Activated naive CD4-positive, alpha-beta T cell treated with anti-CD3 and anti-CD28 coated beads, Interleukin-2, amount 10 ng/mL, durations not matched to agents 7 days and 5 days (primary cell): ENCODE data around the gene PROSER2.

ENCODE experiments used
- CTCF ChIA-PET: fragments of 350-600 bp; sonication (Branson Sonifier 250); formaldehyde crosslinking; loops from one replicate; lab custom pipeline; 2021; ENCODE audit warnings: antibody characterized with exemption; lab: Charles Lee
- DNase-seq: peaks from one replicate; pipeline ENCODE4 v3.0.0-alpha.2; 2020
- H3K27ac Mint-ChIP-seq: one replicate; pipeline ENCODE4 v1.8.0; 2021; ENCODE audit warnings: mild to moderate bottlenecking, moderate library complexity, mixed read lengths
- H3K27me3 Mint-ChIP-seq: one replicate; pipeline ENCODE4 v1.8.0; 2021; ENCODE audit warnings: mild to moderate bottlenecking, mixed read lengths
- H3K36me3 Mint-ChIP-seq: one replicate; pipeline ENCODE4 v1.8.0; 2021; ENCODE audit warnings: mixed read lengths
- H3K4me1 Mint-ChIP-seq: one replicate; pipeline ENCODE4 v1.8.0; 2021; ENCODE audit warnings: mixed read lengths
- H3K4me3 Mint-ChIP-seq: one replicate; pipeline ENCODE4 v1.8.0; 2021; ENCODE audit warnings: mild to moderate bottlenecking, moderate library complexity, mixed read lengths
- H3K9me3 Mint-ChIP-seq: one replicate; pipeline ENCODE4 v1.8.0; 2021; ENCODE audit warnings: mixed read lengths

Gene PROSER2, protein sequence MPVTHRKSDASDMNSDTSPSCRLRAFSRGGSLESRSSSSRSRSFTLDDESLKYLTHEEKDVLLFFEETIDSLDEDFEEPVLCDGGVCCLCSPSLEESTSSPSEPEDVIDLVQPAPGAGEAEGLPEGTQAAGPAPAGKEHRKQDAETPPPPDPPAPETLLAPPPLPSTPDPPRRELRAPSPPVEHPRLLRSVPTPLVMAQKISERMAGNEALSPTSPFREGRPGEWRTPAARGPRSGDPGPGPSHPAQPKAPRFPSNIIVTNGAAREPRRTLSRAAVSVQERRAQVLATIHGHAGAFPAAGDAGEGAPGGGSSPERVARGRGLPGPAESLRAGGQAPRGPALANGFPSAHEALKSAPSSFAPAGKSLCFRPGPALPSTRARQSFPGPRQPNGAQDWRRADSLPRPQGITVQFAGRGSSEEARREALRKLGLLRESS

DNA sequence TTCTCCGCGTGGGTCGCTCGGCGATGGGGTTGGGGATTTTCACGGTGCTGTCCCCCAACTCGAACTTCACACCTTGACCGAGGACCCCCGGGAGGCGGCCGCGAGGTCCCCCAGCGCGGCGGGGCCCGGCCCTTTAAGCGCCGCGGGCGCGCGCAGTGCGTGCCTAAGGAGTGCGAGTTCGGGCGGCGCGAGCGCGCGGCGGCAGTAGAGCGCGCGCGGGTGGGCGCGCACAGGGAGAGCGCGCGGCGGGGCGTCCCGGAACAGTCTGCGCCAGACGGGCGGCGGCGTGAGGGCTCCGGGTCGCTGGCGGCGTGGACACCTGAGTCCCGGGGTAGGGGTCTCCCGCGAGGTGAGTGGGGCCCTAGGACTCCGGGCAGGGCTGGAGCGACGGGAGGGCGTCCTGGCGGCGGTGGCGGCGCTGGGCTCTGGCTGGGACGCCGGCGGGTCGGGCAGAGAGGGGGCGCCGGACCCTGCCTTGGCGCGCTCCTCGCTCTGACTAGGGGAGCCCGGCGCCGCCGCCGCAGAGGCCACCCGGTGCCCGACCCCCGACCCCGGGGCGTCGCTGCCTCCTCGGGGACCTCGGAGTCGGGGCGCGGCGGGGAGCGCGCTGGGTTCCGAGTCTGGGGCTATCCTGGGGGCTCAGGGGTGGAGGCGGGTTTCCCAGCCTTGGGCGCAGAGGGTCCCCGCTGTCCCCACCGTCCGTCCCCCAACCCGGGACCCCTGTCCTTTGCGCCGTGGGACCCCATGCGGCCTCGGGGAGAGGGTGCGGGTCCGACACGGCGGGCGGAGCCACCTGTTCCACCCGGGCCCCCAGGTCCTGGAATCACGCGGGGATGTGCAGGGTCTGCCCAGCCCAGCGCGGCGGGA is at the start of gene PROSER2:
Gene PROSER2, plus strand, starts transcription at position 235 of the 867 bp plus-strand sequence. CDS start 28,722 bp downstream, outside the sequence.
- CTCF ChIA-PET = no interaction called here
- no peaks in the 10 kb centered on the region for H3K36me3 Mint-ChIP-seq
- peak within 1 kb of the TSS; percentile 66 for H3K4me3 Mint-ChIP-seq
- no peaks in the 10 kb centered on the region for H3K9me3 Mint-ChIP-seq
- DNase-seq = peak; percentile 48
- H3K27ac Mint-ChIP-seq = no peak within 1 kb of the TSS
- H3K4me1 Mint-ChIP-seq = peaks cover 8% of the 10 kb centered on the region
- H3K27me3 Mint-ChIP-seq = peaks cover 79% of the 10 kb centered on the region

DNA sequence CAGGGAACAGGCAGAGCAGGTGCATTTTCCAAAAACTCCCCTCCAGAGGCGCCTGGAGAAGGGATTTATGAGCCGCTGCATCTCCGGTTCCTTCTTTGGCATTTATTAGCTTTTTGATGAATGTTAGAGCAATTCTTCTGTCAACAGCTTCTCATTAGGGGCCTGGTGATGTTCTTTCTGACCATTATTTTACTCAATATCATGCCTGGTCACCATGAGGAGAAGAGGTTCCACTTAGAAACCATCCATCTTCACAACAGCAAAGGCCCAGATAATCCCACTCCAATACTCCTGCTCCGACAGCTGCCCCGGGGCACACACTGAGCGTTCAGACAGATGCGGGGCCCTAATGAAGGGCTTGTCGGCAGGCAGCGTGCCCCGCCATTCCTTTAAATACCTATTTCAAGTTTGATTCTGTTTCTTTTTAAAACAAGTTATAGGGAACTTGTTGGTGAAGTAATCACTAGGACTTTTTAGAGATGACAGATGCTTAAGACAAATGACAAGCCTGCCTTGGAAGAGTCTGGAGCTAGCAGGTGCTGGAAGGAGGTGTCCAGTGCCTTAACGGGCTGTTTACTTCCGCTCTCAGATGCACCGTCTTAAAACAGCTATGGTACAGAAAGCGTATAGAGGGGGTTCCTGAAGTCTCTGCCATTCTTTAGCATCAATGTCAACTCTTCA is 49.3 kb upstream of the PROSER2 start:
- no peaks in the 10 kb centered on the region for H3K36me3 Mint-ChIP-seq
- no peaks in the 10 kb centered on the region for H3K9me3 Mint-ChIP-seq
- H3K27me3 Mint-ChIP-seq = peaks cover 43% of the 10 kb centered on the region
- H3K4me1 Mint-ChIP-seq = no peaks in the 10 kb centered on the region
- DNase-seq = no peak
- H3K4me3 Mint-ChIP-seq = no peak overlapping the region
- CTCF ChIA-PET = interaction anchor here (0.7 to 2.6 kb wide), 3 partner anchors 9 to 259 kb away, joined by 3 to 9 read pairs (median 3); no protein-coding TSS in a partner anchor
- H3K27ac Mint-ChIP-seq = no peak overlapping the region

DNA sequence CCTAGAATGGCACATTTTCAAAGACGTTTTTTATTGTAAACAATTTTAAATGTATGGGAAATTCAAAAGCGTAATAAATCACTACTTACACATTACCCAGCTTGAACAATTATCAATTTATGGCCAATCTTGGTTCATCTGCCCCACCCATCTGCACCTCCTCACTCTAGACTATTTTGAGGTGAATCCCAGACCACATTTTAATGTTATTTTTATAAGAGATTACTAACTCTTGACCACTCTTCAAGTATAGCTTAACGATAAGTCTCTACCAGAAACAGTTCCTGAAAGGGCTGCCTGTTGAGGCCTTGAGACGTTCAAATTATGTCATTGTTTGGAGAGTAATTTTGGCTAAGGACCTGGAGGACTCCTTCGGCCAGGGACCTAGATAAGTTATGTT is 47.7 kb upstream of the PROSER2 start:
- H3K4me1 Mint-ChIP-seq = no peaks in the 10 kb centered on the region
- H3K4me3 Mint-ChIP-seq = no peak overlapping the region
- no peak overlapping the region for H3K27ac Mint-ChIP-seq
- CTCF ChIA-PET = no interaction called here
- H3K36me3 Mint-ChIP-seq = no peaks in the 10 kb centered on the region
- no peak for DNase-seq
- no peaks in the 10 kb centered on the region for H3K9me3 Mint-ChIP-seq
- peaks cover 44% of the 10 kb centered on the region for H3K27me3 Mint-ChIP-seq

DNA sequence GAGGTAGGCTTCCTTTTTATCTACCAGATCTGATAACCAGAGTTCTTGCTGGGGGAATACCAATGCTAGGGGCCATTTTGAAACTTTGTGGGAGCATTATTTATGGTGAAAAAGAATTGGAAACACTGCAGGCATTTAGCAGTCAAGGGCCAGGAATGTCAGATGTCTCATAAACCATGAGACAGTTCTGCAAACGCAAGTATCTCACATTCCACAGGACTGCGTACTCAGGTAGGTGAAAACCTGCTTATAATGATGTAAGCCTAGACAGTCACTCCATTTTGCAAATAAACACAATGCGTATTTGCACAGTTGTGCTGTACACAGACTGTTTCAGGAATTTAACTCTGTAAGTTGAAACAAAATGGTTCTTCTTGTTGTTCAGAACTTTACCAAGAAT is 47.1 kb upstream of the PROSER2 start:
- H3K4me1 Mint-ChIP-seq = no peaks in the 10 kb centered on the region
- H3K9me3 Mint-ChIP-seq = no peaks in the 10 kb centered on the region
- no peak overlapping the region for H3K27ac Mint-ChIP-seq
- peaks cover 37% of the 10 kb centered on the region for H3K27me3 Mint-ChIP-seq
- no peak for DNase-seq
- no peaks in the 10 kb centered on the region for H3K36me3 Mint-ChIP-seq
- CTCF ChIA-PET = interaction anchor here (0.7 to 1.0 kb wide), 2 partner anchors 66 to 210 kb away, joined by 3 read pairs; no protein-coding TSS in a partner anchor
- H3K4me3 Mint-ChIP-seq = no peak overlapping the region

DNA sequence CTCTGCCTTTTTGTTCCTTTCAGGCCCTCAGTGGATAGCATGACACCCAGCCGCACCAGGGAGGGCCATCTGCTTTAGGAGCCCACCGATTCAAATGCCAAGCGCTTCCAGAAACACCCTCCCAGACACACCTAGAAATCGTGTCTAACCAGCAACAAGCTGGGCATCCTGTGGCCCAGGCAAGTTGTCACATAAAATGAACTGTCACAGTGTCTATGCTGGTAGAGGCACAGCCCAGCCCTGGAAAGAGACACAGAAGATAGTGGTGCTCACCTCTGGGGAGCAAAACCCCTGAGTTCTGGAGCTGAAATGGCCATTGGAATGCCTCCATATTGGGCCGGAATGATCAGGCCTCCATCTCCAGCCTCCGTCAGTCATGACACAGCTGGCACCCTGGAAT is 42.0 kb upstream of the PROSER2 start:
- H3K27me3 Mint-ChIP-seq = peaks cover 22% of the 10 kb centered on the region
- H3K4me1 Mint-ChIP-seq = peaks cover 4% of the 10 kb centered on the region
- no peak overlapping the region for H3K27ac Mint-ChIP-seq
- no peak overlapping the region for H3K4me3 Mint-ChIP-seq
- H3K36me3 Mint-ChIP-seq = no peaks in the 10 kb centered on the region
- DNase-seq = no peak
- CTCF ChIA-PET = interaction anchor here (0.7 to 2.3 kb wide), 6 partner anchors 10 to 266 kb away, joined by 3 to 15 read pairs (median 4); no protein-coding TSS in a partner anchor
- no peaks in the 10 kb centered on the region for H3K9me3 Mint-ChIP-seq

DNA sequence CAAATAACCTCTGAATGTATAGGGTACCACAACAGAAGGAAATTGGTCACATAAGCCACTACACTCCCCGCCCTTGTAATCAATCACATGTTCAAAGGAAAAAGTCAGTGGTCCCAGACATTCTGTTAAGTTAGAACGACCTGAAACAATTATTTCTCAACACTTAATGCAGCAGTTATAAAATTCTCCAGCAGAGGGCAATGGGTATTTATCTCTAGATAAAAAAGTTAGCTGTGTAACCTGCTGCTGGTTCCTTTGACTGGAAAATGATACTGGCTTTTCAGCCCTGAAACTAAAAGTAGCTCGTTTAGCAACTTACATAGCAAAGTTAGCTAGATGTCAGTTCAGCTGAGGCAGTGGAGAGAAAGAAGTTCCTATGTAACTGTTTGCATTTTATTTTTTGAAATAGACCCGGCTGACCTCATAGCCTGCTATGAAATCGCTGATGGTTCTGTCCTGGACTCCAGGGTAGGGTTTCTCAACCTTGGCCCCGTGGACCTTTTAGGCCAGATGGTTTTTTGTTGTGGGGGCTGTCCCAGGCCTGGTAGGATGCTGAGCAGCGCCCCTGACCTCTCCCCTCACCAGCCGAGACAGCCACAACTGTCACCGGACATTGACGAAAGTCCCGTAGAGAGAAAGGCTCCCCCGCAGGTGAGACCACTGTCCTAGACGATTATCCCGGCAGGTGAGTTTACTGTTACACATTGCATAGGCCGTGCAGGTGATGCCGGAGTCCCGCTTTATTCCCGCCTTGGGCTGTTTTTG is 40.2 kb upstream of the PROSER2 start:
- H3K27ac Mint-ChIP-seq = no peak overlapping the region
- H3K36me3 Mint-ChIP-seq = no peaks in the 10 kb centered on the region
- CTCF ChIA-PET = interaction anchor here (0.7 to 2.6 kb wide), 20 partner anchors 8 to 1290 kb away, joined by 3 to 27 read pairs (median 4); no protein-coding TSS in a partner anchor
- H3K27me3 Mint-ChIP-seq = peaks cover 31% of the 10 kb centered on the region
- peaks cover 4% of the 10 kb centered on the region for H3K4me1 Mint-ChIP-seq
- no peaks in the 10 kb centered on the region for H3K9me3 Mint-ChIP-seq
- no peak overlapping the region for H3K4me3 Mint-ChIP-seq
- no peak for DNase-seq

DNA sequence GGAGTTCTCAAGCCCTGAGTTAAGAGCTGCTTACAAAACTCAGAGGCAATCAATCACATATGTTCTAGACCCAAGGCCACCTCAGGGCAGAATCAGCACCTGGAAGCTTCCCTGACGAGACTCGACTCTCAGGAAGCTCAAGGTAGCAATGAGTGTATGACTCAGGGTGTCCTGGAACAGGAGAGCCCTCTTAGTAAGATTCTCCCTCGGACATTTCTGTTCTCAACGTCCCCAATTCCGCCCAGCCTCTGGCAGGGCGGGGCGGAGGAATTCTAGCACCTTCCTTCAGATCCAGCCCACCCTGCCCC is 39.6 kb upstream of the PROSER2 start:
- Mint-ChIP-seq H3K27ac (no peak overlapping the region), H3K27me3 (peaks cover 32% of the 10 kb centered on the region), H3K4me3 (no peak overlapping the region), H3K9me3 (no peaks in the 10 kb centered on the region), H3K4me1 (peaks cover 4% of the 10 kb centered on the region), H3K36me3 (no peaks in the 10 kb centered on the region)
- DNase-seq = no peak
- CTCF ChIA-PET = interaction anchor here (0.7 to 2.6 kb wide), 16 partner anchors 8 to 1290 kb away, joined by 3 to 27 read pairs (median 4); no protein-coding TSS in a partner anchor

DNA sequence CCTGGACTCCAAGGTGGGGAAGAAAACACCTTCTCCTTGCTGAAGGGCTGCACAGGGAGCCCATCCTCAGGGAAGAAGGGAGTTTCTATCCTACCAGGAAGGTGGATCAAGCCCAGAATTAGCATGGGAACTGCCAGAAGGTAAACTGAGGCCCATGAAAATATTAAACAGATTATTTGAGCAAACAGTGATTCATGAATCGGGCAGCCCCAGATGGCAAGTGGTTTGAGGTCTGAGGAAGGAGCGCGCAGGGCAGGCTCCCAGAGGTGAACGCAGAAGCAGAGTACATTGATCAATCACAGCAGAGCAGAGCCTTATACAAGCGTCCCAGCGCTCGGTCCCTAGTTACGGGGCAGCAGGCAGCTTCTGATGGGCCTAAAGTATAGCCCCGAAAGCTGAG is 35.8 kb upstream of the PROSER2 start:
- H3K9me3 Mint-ChIP-seq = no peaks in the 10 kb centered on the region
- peaks cover 38% of the 10 kb centered on the region for H3K27me3 Mint-ChIP-seq
- H3K4me1 Mint-ChIP-seq = peaks cover 4% of the 10 kb centered on the region
- no peaks in the 10 kb centered on the region for H3K36me3 Mint-ChIP-seq
- H3K4me3 Mint-ChIP-seq = no peak overlapping the region
- CTCF ChIA-PET = no interaction called here
- DNase-seq = no peak
- H3K27ac Mint-ChIP-seq = no peak overlapping the region

DNA sequence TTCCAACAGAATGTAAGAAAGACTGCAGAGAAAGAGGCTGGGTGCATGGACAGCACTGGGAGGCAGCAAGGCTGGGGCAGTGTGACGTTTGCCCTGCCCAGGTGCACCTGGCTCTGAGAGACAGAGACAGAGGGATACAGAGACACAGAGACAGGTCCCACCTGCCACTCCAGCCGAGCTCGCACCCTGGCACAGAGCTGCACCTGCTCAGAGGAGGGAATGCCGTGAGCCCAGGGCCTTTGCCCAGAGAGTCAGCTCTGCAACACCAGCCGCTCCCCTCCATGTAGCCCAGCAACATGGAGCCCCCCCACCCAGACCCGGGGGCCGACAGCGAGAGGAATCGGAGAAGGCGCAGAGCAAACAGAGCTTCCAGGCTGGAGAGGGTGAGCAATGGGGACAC is 35.3 kb upstream of the PROSER2 start:
- Mint-ChIP-seq H3K27ac (no peak overlapping the region), H3K4me3 (no peak overlapping the region), H3K27me3 (peaks cover 38% of the 10 kb centered on the region), H3K36me3 (no peaks in the 10 kb centered on the region), H3K9me3 (no peaks in the 10 kb centered on the region), H3K4me1 (peaks cover 1% of the 10 kb centered on the region)
- CTCF ChIA-PET = no interaction called here
- no peak for DNase-seq

DNA sequence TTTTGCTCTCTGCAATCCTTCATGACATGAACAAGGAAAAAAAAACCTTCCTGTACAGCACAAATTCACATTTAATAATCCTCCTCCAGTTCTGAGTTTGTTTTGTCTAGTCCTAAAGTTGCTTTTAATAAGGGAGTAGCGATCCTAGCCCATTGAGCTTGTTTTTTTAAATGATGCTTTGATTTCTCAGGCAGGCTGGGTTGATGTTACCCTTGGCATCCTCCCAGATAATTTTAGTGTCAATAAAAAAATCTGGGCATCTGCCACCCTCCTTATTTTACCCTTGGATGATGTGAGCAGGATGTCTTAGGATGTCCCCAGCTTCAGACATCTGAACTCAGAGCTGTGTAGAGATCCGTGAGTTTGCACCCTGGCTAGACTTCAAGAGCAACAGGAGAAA is 33.9 kb upstream of the PROSER2 start:
- H3K4me3 Mint-ChIP-seq = no peak overlapping the region
- no peaks in the 10 kb centered on the region for H3K4me1 Mint-ChIP-seq
- H3K27ac Mint-ChIP-seq = no peak overlapping the region
- DNase-seq = no peak
- peaks cover 37% of the 10 kb centered on the region for H3K27me3 Mint-ChIP-seq
- CTCF ChIA-PET = interaction anchor here (0.9 kb wide), 1 partner anchor 198 kb away, joined by 3 read pairs; no protein-coding TSS in a partner anchor
- H3K9me3 Mint-ChIP-seq = no peaks in the 10 kb centered on the region
- H3K36me3 Mint-ChIP-seq = no peaks in the 10 kb centered on the region

DNA sequence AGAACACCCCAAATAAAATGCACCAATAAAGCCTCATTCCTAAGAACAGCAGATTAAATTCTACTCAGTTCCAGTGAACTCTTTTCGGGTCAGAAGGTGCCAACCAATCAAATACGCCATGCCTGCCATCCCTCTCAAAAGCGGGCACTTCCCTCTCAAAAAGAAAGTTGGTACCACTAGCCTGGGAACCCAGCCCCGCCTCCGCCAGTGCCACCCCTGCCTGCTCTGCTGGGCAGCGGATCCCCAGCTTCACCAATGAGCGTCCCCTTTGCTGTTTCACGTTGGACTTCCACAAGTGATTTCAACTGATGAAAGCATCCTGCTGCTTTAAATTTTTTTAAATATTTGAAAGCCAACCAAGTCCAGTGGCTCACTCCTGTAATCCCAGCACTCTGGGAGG is 33.2 kb upstream of the PROSER2 start:
- H3K4me3 Mint-ChIP-seq = no peak overlapping the region
- no peaks in the 10 kb centered on the region for H3K4me1 Mint-ChIP-seq
- H3K27ac Mint-ChIP-seq = no peak overlapping the region
- no peaks in the 10 kb centered on the region for H3K36me3 Mint-ChIP-seq
- CTCF ChIA-PET = interaction anchor here (0.9 to 2.5 kb wide), 3 partner anchors 8 to 197 kb away, joined by 3 to 12 read pairs (median 4); no protein-coding TSS in a partner anchor
- no peaks in the 10 kb centered on the region for H3K9me3 Mint-ChIP-seq
- no peak for DNase-seq
- H3K27me3 Mint-ChIP-seq = peaks cover 37% of the 10 kb centered on the region

DNA sequence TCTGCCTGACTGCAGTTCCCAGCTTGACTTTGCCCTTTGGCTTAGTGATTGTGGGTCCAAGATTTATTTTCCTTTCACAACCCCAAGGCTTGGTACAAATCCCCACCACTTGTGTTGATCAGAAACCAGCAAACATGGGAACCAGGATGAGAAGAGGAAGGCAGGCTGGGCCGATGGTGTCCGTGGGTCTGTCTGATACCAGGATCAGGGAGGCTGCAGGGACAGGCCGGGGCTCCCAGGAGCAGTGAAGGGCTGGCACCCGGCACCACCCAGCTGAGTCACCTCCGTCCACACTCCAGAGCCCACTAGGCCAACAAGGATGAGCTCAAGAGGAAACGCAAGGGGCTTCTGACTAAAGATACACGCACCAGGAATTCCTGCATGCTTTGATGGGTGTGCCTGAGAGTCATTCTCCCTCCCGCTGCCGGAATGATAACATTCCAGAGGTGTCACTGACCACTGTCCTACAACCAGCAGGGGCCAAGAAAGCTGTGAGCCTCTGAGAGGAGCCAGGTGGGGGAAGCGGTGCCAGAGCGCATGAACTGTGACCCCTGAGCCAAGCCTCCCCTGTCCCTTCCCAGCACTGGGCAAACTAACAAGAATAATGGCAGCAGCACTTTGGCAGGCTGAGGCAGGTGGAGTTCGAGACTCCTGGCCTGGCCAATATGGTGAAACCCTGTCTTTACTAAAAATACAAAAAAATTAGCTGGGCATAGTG is 29.2 kb upstream of the PROSER2 start:
- DNase-seq = no peak
- CTCF ChIA-PET = interaction anchor here (0.9 to 1.2 kb wide), 2 partner anchors 25 to 193 kb away, joined by 4 read pairs; no protein-coding TSS in a partner anchor
- H3K27ac Mint-ChIP-seq = no peak overlapping the region
- H3K4me3 Mint-ChIP-seq = no peak overlapping the region
- H3K36me3 Mint-ChIP-seq = no peaks in the 10 kb centered on the region
- peaks cover 26% of the 10 kb centered on the region for H3K27me3 Mint-ChIP-seq
- no peaks in the 10 kb centered on the region for H3K9me3 Mint-ChIP-seq
- no peaks in the 10 kb centered on the region for H3K4me1 Mint-ChIP-seq
